GM21786 (cell line): ENCODE data around the gene NAA40.
A peak's percentile ranks its signal among the peaks of the same experiment; 100 is the strongest.

ENCODE experiments used
- ATAC-seq: cut with Tn5 transposase; IDR thresholded peaks from one replicate; pipeline ENCODE4 v1.9.1; 2021; ENCODE audit not compliant: unreplicated experiment

NAA40 gene

DNA sequence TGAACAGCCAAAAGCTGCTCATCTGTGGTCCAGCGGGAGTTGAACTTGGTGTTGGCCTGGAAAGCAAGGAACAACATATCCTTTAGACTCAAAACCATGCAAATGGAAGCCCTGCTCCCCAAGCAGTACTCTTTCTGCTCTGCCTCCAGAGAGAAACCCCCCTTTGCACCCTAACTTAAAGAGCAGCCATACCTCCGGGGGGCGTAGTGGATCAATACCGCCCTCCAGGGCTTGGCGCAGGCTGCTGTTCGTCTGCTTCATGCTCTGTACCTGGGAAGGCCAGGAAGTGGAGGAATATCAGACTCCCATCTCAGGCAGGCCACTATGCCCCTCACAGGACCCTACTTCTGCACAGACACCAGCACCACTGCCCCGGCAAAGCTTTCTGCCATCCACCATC lies 26.1 kb upstream of the NAA40 start:
- no peak for ATAC-seq

DNA sequence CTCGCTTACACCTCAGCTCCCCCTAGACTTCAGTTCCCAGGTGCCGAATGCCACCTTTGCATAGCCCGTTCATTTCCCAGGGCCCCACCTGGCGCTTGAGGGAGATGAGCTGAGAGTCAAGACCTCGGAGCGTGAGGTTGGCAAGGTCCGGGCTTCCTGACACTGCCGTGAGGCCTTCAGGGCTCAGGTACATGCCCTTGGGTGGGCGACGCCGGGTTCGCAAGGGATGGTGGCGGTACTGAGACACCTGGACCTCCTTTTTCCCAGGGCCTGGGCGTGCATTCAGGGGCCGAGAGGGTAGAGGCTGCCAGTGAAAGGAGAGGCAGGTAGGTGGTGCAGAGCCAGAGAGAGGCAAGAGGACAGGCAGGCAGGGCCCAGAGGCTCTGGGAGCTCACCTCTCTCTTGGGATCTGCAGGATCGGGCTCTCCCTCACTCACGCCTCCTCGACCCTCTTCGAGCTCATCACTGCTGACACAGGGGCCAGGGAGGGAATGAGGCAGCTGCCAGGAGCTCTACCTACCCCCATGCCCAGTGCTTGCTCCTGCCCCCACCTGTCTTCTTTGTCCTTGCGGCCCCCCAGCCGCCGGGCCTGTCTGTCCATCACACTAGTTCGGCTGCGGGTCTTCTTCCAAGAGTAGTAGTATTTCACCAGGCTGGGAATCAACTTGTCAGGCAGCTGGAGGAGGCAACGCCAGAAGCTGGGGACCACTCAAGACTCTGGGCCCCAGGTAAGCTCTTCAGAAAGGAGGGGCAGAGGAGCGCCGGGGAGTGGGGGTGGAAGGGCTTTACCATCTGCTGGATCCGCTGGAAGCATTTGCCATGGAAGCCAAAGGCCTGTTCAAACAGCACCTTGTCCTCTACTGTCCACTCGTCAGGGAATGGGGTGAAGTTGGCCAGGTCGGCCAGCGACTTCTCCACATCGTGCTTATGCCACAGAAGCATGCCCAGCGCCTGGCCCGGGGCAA lies 24.7 kb upstream of the NAA40 start:
- no peak for ATAC-seq

DNA sequence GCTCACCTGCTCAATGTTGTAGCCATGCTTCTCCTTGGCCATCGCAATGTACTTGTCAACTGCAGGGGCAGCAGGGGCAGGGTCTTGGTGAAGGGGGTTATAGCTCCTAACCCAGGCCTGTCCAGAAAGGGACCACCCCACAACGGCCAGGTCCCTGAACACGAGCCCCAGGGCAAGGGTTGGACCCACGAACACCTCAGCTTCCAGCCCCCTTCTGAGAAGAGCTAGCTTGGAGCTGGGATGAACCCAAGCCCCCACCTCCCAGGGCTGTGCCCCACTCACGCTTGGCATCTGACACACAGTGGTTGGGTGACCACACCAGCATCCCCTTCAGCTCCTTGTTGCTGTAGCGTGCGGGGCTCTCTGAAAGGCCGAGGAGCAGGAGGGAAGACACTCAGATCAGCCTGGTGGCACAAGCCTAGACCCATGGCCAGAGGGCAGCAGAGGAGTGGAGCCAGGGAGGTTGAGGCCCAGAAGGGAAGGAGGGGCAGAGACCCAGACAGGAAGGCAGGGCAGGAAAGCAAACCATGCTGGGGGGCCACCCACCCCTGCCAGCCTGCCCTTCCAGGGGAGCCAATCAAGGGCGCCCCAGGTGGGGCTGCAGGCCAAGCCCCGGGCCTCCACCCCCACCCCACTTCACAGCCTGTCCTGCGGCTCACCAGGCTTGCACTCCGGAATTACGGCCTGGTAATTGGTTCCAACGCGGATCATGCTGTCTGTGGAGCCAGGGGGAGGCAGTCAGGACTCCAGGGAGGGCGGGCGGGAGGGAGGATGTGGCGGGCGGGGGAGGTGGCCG lies 23.7 kb upstream of the NAA40 start:
- ATAC-seq: no peak

DNA sequence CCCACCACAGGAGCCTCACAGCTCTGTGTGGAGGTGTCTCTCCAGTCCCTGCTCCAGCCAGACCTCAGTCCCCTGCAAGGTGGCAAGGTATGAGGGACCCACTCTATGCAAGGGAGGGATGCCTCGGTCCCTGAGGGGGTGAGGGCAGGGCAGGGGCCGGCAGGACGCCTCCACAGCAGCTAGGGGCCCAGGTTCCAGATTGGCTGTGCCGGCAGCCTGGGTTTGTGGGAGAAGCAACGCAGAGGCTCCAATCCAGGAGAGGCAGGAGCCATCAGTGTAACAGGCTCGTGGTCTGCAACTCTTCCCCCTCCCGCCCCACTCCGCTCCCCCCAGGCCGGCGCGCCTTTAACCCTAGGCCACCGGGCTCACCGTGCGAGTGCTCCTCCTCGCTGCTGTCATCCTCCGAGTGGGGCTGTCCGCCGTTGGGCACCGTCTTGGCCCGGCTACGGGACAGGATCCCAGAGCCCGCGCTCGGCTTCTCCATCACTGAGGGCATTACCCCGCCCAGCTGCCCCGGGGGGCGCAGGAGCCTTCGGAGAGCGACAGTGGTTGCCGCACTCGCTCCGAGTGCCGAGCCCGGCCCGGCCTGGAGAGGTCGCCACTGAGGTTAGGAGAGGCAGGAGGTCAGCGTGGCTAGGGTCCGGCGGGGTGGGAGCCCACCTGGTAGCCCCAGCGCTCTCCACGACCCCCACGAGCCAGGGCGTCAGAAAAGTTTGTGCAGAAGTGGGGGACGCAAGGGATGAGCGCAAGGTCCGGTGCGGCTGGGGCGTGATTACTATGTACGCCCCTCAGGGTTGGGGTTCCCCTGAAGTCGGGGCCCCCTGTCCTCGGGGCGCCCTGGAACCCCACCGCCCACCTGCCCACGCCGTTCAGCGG lies 22.6 kb upstream of the NAA40 start:
- no peak for ATAC-seq

DNA sequence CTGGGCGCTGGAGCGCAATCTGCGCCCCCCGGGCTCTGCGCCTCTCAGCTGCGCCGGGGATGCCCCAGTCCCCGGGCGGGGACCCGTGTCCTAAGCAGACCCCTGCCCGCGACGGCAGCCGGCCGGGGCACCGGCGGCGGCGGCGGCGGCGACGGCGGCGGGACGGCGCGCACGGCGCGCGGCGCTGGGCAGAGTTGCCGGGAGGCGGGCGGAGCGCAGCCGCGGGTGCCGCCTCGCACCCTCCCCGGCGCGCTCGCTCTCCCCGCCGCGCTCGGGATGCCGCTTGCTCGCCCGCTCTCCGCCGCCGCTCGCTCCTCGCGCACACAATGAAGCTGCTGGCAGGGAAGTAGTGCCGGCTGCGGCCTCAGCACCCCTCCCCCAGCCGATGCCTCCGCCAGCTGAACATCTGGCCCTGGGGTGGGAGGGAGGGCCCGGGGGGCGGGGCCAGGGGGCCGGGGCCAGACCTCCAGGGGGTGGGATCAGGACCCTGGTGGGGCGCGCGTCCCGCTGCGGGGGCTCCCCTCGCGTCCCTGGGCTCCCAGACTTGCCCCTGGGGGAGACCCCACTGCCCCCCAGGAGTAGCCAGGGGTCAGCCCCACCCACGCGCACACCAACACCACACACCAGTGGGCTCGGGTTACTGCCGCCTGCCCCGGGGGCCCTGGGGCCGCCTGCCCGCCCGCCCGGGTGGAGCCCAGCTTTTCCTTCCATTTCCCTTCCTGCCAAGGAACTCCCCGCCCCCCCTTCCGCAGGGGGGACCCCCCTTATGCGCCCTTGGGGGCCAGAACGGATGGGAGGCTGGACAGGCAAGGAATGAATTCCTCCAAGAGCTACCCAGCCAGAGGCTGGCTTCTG lies 21.7 kb upstream of the NAA40 start, which contains the start of gene RCOR2:
TSS of gene RCOR2 (minus strand) at position 328 of the 855 bp plus-strand sequence. CDS start 708 bp downstream, outside the sequence.
- ATAC-seq: peak; percentile 49

DNA sequence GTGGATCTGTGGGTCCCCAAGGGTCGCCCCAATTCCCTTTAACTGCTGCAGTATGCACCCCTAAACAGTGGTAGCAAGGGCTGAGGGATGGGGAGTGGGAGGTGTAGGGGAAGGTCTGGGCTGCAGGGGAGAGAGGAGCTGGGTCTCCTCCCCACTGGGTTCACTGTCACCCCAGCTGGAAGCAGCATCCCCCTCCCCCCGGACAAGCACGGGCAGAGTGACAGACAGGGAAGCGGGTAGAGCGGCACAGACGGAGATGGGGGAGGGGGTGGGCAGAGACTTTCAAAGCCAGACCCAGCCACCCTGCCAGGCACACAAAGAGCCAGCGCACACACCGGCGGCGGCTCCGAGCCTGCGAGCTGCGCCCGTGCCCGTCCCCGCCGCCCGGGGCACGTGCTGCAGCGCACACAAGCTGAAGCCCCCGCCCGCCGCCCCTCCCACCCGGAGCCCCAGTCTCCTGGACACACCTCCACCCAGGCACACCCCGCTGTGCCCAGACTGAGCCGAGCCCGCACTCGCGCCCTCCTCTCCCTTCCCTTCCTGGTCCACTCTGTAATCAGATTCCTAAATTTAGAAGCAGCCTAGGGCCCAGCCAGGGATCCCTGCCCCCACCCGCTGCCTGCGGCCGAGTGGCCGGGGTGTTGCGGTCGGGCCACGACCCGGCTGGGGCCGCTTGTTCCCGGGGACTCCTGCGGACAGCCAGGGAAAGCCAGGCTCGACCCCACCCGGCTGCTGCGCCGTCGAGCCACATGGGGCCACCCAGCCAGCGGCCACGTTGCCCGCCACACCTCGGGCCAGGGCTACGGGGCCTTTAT lies 20.9 kb upstream of the NAA40 start:
- ATAC-seq: no peak

DNA sequence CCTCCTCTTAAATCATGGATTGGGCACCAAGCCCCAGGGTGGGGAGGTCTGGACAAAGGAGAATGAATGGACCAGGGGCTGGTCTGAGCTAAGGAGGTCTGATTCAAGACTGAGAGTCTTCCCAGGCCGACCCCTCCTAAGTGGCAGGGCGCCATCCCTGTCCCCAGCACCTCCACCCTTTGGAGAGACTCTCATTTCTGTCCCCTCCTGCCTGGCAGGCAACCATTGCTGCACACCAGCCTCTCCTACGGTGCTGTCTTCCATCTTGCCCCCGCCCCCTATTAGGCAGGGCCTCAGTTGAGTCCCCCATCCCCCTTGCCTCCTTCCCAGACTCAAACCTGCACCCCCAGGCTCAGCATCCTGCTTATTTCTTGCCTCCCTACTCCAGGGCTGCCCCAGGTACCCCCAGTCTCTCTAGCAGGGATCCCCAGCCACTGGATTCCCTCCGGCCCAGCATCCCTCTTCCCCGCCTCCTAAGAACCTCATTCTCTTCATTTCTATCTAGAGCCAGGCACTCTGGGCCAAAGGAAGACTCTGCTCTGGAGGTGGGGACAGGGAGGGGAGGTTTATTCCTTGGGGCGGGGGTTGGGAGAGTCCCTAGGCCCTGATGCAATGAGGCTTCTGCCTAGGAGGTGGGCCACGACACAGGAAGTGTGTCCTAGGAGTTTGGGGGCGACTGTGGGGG lies 20.2 kb upstream of the NAA40 start:
- ATAC-seq: no peak

DNA sequence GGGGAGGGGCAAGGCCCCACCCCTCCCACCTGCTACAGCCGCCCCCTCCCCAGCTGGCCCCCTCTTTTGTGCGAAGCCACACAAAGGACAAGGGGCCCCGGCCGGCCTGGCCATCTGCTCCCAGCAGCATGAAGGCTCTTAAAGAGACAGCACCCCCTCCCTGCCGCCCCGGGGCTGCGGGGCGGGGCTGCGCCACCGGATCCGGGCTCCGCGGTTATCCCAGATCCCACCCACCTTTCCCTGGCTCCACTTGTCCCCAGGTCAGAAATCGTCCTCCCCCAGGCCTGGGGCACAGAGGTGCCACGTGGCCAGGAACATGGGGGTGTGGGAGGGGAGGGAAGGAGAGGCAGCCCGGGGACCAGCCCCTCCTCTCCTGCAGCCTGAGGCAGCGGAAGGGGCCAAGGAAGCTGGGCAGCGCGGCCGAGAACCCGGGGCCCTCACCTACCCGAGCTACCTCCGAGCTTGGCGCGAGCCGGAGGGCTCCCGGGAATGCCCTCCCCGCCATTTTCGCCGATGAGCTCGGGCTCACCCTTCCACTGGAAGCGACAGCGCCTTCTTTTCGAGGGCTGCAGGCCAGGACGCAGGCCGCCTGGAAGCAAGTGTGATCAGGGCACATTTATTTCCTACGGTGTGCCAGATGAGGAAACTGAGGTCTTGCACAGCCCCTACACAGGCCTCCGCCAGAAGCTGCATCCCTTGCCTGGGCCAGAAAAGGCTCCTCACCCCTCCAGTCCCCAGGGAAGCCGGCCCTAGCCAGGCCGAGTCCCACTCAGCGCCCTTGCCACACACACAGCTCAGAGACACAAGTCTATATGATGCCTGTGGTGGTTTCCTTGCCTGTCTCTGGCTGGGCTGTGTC lies 19.3 kb upstream of the NAA40 start:
- ATAC-seq: no peak

DNA sequence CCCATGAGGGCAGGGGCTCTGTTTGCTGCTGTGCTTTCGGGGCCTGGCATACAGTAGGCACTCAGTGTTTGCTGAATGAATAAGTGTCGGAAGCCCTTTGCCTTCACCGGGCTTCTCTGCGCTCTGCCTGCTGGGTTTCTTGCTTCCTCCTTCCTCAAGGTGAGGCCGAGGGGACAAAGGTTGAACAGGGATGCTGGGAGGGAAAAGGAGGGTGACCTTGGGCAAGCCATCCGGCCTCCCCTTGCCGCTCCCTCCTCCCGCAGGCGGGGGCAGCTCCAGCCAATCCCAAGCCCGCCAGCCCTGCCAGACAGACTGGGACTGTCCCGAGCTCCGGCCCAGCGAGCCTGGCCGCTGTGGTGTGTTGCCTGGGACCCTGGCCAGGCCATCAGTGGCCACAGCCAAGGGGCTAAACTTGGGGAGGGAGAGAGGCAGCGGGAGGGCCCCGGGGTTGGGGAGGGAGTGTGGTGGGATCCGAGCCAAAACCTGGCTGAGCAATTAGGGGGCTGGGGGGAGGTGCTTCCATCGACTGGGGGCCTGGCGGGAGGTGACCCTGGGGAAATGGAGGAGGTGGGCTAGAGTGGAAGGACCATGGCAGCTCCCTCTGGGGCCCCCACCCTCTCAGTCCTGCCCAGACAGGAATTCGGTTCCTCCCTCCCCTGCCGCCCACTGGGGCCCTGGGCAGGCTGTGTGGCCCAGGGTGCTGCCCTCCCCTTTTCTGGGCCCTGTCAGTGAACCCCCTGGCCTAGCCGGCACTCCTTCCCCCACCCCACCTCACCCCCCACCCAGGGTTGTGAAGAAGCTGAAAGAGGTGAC lies 18.5 kb upstream of the NAA40 start:
- no peak for ATAC-seq

DNA sequence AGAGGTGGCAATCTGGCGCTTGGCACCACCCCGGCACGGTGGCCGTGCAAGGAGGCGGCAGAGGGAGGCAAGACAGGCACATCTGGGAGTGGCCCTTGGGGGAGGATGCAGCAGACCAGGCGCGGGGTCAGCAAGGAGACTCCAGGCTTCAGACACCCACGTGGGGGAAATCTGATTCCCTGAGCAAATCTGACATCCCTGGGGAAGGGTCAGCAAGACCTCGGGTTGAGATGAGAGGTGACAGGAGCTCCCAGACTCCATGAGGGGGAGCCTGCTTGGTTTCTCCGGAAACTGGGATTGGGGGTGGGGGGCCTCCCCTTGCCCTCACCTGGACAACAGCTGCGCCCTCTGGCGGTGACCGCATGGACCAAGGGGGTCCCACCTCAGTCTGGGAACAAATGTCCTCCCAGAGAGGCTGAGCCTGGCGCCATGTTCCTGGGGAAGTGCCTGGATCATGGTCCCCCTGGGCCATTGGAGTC lies 17.8 kb upstream of the NAA40 start:
- no peak for ATAC-seq

DNA sequence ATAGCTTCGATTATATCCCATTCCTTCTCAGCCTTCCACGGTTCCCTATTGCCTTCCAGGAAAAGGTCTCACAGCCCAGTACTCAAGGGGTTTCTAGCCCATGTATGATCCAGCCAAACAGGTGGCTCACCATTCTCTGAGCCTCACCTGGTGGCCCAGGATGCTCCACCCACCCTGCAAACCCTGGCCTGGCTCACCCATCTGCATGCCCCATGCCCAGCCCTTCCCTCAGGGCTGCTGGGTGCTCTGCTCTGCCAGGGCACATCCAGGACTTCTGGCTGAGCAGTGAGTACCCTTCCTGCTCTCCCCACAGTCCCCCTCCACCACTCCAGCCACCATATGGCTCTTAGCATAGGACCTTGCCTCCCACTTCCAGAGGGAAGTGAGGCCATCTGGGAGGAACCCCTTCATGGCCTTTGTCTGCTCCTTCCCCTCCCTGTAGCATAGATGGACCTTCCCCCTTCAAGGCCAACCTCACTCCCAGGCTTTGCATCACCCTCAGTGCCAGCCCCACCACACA lies 16.1 kb upstream of the NAA40 start:
- no peak for ATAC-seq

DNA sequence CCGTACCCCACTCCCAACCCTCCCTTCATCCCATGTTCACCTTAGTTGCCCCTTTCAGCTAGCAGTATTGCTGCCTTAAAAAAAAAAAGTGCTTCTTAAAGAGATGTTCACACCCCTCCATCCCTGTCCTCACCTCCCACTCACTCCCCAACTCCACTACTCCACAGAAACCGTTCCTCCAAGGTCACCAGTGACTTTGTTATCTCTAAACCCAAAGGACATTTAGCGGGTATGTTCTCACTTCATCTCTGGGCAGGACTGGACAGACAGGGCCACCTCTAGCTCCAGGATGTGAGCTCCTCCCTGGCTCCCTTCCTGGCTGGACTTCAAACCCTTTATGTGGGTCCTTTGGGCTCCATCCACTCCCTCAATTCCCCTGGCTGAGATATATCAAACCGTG lies 15.5 kb upstream of the NAA40 start:
- no peak for ATAC-seq

DNA sequence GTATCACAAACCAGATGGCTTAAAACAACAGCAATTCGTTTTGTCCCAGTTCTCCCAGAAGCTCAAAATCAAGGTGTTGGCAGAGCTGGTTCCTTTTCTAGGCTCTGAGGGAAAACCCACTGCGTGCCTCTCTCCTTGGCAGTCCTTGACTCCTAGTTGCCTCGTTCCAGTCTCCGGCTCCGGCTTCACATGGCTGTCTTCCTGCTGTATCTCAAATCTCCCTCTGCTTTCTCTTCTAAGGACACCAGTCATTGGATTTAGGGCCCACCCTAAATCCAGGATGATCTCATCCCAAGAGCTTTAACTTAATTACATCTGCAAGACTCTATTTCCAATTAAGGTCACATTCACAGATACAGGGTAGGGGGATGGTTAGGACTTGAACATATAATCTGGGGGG lies 9.2 kb upstream of the NAA40 start:
- no peak for ATAC-seq

DNA sequence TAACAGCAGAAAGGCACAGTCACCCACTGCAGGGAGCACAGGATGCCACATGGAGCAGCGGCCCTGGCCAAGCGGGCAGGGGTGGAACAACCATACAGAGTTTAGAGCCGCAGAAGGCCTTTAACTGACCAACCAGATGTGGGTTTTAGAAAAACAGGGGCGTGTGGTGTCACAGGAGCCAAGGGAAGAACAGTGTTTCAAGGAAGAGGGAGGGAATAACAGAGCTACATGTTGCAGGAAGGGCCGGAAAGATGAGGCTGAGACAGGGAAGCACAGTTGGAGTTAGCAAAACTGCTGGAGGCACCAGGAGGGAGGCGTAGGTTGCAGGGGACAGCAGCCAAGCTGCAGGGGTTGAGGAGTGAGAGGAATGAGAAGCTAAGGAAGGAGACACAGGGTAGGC lies 7.8 kb upstream of the NAA40 start:
- no peak for ATAC-seq

DNA sequence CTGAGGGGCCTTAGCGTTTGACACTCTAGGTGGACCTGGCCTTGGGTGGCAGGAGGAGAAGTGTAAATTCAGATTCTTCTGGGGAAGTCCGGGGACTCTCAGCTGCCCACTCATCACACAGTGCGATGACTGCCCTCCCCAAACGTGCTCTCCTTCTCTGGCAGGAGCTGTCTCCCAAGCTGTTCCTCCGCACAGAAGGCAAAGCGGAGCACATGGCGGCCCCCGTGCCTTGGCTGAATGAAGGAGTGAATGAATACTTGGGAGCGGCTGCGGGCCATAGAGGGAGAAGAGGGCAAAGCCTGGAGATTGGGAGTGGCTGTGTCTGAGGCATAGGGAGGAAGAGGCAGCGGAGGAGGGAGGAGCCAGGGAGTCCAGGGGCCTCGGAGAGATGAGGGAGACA lies 6.9 kb upstream of the NAA40 start:
- no peak for ATAC-seq

DNA sequence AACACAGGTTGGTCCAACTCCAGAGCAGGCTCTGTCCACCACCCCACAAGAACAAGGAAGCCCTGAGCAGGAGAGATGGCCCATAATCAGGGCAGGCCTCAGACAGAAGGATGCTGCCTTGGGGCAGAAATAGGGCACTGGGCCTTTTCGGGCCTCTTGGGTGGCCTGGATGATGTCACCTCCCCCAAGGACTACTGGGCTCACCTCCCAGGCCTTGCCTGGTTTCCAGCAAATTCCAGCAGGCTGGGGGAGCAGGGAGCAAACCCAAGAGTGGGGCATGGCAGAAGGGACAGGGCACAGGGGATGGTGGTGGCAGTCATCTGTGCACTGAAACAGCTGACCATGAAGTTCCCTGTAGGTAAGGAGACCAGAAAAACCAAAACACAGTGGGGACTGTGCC lies 5.3 kb upstream of the NAA40 start:
- no peak for ATAC-seq
